Retinal pigment epithelial cell (primary cell): ENCODE measurements around the gene GAREM1.

Source experiments
- DNase-seq: peaks from one replicate; pipeline ENCODE4 v3.0.0-alpha.2; 2010; ENCODE audit warnings: low read depth
- H3K4me3 ChIP-seq: 2 replicates; pipeline ENCODE4 v1.5.1; 2011; ENCODE audit warnings: mild to moderate bottlenecking, low read length, control low read depth, moderate library complexity
- CTCF ChIP-seq: conservative IDR thresholded peaks from 2 replicates; pipeline ENCODE4 v1.5.1; 2011; ENCODE audit warnings: low read depth, low read length, control low read depth, inconsistent platforms

Gene GAREM1

GRCh38 chr18:32335228-32335627 lies 135.5 kb downstream of the GAREM1 start:
- no peak for TF ChIP-seq CTCF
- no peak overlapping the region for H3K4me3 ChIP-seq
- no peak for DNase-seq

- no peak for TF ChIP-seq CTCF
- DNase-seq = no peak
These were observed 136.9 kb downstream of the GAREM1 start for GRCh38 chr18:32333781-32334180.

GRCh38 chr18:32332708-32333107 lies 138.0 kb downstream of the GAREM1 start:
- H3K4me3 ChIP-seq = no peak overlapping the region
- TF ChIP-seq CTCF = no peak
- DNase-seq = no peak

More at GRCh38 chr18:32333781-32334180, 136.9 kb downstream of the GAREM1 start:
- H3K4me3 ChIP-seq = no peak overlapping the region

- H3K4me3 ChIP-seq = no peak overlapping the region
- TF ChIP-seq CTCF = no peak
- DNase-seq = no peak
These were observed 141.7 kb downstream of the GAREM1 start for GRCh38 chr18:32328974-32329373.

GRCh38 chr18:32328379-32328778 lies 142.3 kb downstream of the GAREM1 start:
- H3K4me3 ChIP-seq = no peak overlapping the region
- no peak for DNase-seq
- TF ChIP-seq CTCF = no peak

- no peak for TF ChIP-seq CTCF
- no peak for DNase-seq
- no peak overlapping the region for H3K4me3 ChIP-seq
These were observed 144.0 kb downstream of the GAREM1 start for GRCh38 chr18:32326450-32327308.

GRCh38 chr18:32324181-32324580 lies 146.5 kb downstream of the GAREM1 start:
- H3K4me3 ChIP-seq = no peak overlapping the region
- TF ChIP-seq CTCF = no peak
- no peak for DNase-seq
